ENCODE results near the gene MED23.
A peak's percentile ranks its signal among the peaks of the same experiment; 100 is the strongest.

The MED23 gene, protein sequence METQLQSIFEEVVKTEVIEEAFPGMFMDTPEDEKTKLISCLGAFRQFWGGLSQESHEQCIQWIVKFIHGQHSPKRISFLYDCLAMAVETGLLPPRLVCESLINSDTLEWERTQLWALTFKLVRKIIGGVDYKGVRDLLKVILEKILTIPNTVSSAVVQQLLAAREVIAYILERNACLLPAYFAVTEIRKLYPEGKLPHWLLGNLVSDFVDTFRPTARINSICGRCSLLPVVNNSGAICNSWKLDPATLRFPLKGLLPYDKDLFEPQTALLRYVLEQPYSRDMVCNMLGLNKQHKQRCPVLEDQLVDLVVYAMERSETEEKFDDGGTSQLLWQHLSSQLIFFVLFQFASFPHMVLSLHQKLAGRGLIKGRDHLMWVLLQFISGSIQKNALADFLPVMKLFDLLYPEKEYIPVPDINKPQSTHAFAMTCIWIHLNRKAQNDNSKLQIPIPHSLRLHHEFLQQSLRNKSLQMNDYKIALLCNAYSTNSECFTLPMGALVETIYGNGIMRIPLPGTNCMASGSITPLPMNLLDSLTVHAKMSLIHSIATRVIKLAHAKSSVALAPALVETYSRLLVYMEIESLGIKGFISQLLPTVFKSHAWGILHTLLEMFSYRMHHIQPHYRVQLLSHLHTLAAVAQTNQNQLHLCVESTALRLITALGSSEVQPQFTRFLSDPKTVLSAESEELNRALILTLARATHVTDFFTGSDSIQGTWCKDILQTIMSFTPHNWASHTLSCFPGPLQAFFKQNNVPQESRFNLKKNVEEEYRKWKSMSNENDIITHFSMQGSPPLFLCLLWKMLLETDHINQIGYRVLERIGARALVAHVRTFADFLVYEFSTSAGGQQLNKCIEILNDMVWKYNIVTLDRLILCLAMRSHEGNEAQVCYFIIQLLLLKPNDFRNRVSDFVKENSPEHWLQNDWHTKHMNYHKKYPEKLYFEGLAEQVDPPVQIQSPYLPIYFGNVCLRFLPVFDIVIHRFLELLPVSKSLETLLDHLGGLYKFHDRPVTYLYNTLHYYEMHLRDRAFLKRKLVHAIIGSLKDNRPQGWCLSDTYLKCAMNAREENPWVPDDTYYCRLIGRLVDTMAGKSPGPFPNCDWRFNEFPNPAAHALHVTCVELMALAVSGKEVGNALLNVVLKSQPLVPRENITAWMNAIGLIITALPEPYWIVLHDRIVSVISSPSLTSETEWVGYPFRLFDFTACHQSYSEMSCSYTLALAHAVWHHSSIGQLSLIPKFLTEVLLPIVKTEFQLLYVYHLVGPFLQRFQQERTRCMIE (N-terminal part only)

GRCh38 chr6:131627724-131628682 lies at the start of gene MED23:
MED23 (minus strand) TSS chr6:131628242; CDS start chr6:131628049, 193 bp downstream.
- DNase-seq, result peak; percentile 94

GRCh38 chr6:131673184-131673583 lies 45.1 kb upstream of the MED23 start:
- DNase-seq, result no peak

GRCh38 chr6:131669891-131670290 lies 41.8 kb upstream of the MED23 start:
- DNase-seq, result no peak

DNA sequence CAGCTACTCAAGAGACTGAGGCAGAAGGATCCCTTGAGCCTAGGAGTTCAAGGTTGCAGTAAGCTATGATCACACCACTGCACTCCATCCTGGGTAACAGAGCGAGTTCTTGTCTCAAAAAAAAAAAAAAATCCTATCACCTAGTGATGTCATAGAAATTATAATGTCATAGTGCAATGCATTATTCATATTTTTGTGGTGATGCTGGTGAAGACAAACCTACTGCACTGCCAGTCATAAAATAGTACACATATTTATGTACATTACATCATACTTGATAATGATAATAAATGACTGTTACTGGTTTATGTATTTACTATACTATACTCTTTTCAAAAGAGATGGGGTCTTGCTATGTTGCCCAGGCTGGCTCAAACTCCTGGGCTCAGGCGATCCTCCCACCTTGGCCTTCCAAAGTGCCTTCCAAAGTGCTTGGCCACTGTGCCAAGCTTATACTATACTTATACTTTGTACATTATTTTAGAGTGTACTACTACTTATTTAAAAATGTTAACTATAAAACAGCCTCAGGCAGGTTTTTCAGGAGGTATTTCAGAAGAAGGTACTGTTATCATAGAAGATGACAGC lies 35.6 kb upstream of the MED23 start:
- no peak for DNase-seq

GRCh38 chr6:131660195-131660594 lies 32.2 kb upstream of the MED23 start:
- no peak for DNase-seq

DNA sequence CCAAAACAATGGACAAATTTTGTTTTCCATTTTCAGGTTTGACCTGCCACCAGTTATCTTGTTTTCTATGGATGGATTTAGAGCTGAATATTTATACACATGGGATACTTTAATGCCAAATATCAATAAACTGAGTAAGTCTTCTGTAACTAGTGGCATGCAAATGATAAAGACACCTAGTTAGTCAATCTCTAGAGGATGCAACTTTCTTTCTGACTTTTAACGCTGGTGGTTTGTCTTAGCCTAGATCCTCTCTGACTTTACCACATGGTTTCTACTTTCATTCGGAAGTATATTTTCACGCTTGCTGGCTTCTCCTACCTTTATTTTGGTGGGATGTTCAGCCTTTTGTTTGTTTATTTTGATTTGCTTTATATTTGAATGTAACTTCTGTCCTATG lies 30.2 kb upstream of the MED23 start:
- no peak for DNase-seq

- no peak for DNase-seq
Observed at GRCh38 chr6:131657630-131658111, 29.6 kb upstream of the MED23 start.

DNA sequence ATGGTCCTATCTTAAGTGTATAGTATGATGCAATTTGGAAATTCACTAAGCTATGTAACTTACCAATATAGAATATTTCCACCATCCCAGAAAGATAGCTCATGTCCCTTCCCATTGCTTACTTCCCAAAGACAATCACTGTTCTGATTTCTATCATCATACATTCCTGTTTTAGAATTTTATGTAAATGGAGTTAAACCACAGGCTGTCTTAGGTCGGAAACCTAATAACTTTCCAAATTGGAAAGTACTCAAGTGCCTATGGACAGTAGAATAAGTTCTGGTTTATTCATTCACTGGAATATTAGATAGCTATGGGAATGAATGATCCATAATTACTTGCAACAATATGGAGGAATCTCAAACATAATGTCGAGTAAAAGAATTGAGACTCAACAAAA lies 29.2 kb upstream of the MED23 start:
- no peak for DNase-seq

GRCh38 chr6:131656667-131657066 lies 28.6 kb upstream of the MED23 start:
- no peak for DNase-seq

DNA sequence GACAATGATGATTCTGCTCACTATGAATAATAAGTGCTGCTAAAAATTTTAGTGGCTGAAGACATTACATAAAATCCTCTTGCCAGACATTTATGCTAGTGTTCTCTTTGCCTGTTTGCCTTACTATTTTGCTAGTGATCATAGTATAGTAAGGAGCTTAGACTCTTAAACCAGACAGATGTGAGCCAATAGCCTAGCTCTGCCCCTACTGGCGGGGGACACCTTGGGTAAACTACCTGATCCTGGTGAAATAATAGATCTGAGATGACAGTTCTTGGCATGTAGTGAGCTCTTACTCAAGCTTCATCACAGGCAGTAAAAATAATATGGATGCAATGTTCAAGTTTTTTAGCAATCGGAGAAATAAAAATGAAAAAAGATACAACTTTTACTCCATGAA lies 27.9 kb upstream of the MED23 start:
- DNase-seq, result no peak

- no peak for DNase-seq
Observed at GRCh38 chr6:131655387-131655786, 27.3 kb upstream of the MED23 start.

DNA sequence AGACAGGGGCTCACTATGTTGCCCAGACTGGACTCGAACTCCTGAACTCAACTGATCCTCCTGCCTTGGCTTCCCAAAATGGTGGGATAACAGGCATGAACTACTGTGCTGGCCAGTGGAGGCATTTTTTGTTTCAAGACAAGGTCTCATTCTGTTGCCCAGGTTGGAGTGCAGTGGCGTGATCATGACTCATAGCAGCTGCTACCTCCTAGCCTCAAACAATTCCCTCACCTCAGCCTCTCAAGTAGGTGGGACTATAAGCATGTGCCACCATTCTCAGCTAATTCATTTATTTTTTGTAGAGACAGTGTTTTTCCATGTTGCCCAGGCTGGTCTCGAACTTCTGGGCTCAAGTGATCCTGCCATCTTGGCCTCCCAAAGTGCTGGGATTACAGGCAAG lies 26.3 kb upstream of the MED23 start:
- DNase-seq, result no peak

DNA sequence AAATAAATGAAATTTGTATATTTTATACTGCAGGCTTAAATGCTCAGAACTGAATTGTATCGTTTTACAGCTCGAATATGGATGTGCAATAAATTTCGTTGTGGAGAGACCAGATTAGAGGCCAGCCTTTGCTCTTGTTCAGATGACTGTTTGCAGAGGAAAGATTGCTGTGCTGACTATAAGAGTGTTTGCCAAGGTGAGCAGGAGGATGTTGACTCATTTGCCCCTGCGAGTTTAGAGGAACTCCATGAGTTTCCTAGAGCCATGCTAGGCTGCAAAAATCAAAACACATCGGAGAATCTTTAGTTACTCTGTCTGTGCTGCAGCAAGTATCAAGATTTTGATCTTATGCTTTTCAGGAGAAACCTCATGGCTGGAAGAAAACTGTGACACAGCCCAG lies 24.4 kb upstream of the MED23 start:
- no peak for DNase-seq

GRCh38 chr6:131651782-131652181 lies 23.7 kb upstream of the MED23 start:
- DNase-seq, result no peak

DNA sequence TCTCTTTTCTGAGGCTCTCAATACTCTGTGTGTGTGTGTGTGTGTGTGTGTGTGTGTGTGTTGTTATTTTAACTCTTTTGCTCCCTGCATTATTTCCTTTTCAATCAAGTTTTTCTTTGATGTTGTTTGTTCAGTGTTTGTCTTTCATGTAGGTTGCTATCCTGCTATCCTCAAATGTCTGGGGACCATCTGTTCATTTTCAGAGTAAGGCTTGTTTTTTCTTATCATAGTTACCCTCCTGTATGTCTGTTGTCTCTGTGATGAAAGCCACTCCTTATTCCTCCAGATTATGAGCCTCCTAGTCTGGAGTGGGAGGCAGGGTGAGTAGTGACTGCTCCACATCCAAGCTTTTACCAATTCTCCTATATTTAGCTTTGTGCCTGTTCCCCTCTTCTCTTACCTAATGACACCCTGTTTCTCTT lies 18.2 kb upstream of the MED23 start:
- DNase-seq, result no peak

DNA sequence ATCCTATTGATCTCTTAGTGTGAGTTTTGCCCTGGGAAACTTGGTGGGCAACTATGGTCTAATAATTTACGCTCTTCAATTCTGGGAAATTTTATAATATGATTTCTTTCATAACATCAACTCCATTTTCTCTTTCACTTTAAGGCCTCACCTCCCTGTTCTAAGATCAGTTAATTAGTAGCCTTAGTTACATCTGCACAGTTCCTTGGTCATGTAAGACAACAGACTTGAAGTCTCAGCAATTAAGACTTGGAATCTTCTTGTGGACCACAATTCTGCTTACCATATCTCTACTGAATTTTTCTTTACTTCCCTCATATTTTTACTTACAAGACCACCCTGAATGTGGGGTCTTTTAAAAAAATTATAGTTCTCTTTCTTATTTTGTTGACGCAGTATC lies 17.8 kb upstream of the MED23 start:
- DNase-seq, result no peak

DNA sequence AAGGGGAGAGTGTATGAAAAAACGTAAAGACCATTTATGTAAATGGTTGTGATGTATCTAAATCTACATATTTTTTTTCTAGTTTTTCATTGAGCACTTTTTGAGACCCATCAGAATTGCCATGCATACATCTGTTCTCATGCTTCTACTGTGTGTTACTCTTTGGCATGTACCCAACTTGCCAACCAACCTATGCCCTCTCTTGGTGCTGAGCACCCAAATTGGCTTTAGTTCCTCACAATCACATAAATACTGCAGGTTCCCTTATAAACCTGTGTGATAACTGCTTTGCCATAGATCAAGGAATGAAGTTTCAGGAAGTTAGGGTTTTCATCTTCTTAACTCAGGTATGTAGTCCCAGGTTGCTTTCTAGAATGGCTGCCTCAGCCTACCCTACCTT lies 16.9 kb upstream of the MED23 start:
- no peak for DNase-seq

GRCh38 chr6:131643855-131644460 lies 15.9 kb upstream of the MED23 start:
- no peak for DNase-seq

- no peak for DNase-seq
Observed at GRCh38 chr6:131642987-131643611, 15.1 kb upstream of the MED23 start.

- DNase-seq, result no peak
Observed at GRCh38 chr6:131642565-131642964, 14.5 kb upstream of the MED23 start.

Data from CD4-positive, alpha-beta T cell treated with Interleukin-10 for 1 hour (primary cell).